ENCODE results near the gene GYS2. TPM values are rescaled to one million over a fixed set of nuclear protein-coding genes. Genes with fewer than 3 reads are reported as not detected.

Gene GYS2
- total RNA-seq, 1 donor from 2014 or later, result not detected

GRCh38 chr12:21583587-21583986, 21.1 kb downstream of the GYS2 start:
- H3K36me3 Mint-ChIP-seq, result no peaks in the 10 kb centered on the region
- no peak for DNase-seq (ENCODE audit: low spot score in 2 of 2, unreplicated experiment in 2 of 2)
- TF ChIP-seq CTCF (IDR thresholded peaks at IDR 0.05; ENCODE audit: unreplicated experiment), result no peak
- no peaks in the 10 kb centered on the region for H3K4me1 Mint-ChIP-seq
- no peak overlapping the region for H3K27ac Mint-ChIP-seq
- H3K9me3 Mint-ChIP-seq, result no peaks in the 10 kb centered on the region
- peaks cover 13% of the 10 kb centered on the region for H3K27me3 Mint-ChIP-seq (ENCODE audit: low read depth)
- no peak overlapping the region for H3K4me3 Mint-ChIP-seq

GRCh38 chr12:21580748-21581516, 23.7 kb downstream of the GYS2 start:
- no peaks in the 10 kb centered on the region for H3K36me3 Mint-ChIP-seq
- no peak for DNase-seq (ENCODE audit: low spot score in 2 of 2, unreplicated experiment in 2 of 2)
- H3K27ac Mint-ChIP-seq, result no peak overlapping the region
- no peak overlapping the region for H3K4me3 Mint-ChIP-seq
- no peaks in the 10 kb centered on the region for H3K9me3 Mint-ChIP-seq
- TF ChIP-seq CTCF (IDR thresholded peaks at IDR 0.05; ENCODE audit: unreplicated experiment), result no peak
- no peaks in the 10 kb centered on the region for H3K4me1 Mint-ChIP-seq
- H3K27me3 Mint-ChIP-seq (ENCODE audit: low read depth), result peaks cover 24% of the 10 kb centered on the region

- peaks cover 29% of the 10 kb centered on the region for H3K27me3 Mint-ChIP-seq (ENCODE audit: low read depth)
- no peaks in the 10 kb centered on the region for H3K9me3 Mint-ChIP-seq
- H3K4me1 Mint-ChIP-seq, result no peaks in the 10 kb centered on the region
- no peaks in the 10 kb centered on the region for H3K36me3 Mint-ChIP-seq
- no peak for DNase-seq (ENCODE audit: low spot score in 2 of 2, unreplicated experiment in 2 of 2)
- no peak for TF ChIP-seq CTCF (IDR thresholded peaks at IDR 0.05; ENCODE audit: unreplicated experiment)
- no peak overlapping the region for H3K4me3 Mint-ChIP-seq
- no peak overlapping the region for H3K27ac Mint-ChIP-seq
Observed at GRCh38 chr12:21577516-21577915, 27.1 kb downstream of the GYS2 start.

- peaks cover 23% of the 10 kb centered on the region for H3K27me3 Mint-ChIP-seq (ENCODE audit: low read depth)
- H3K36me3 Mint-ChIP-seq, result no peaks in the 10 kb centered on the region
- H3K4me3 Mint-ChIP-seq, result no peak overlapping the region
- no peak overlapping the region for H3K27ac Mint-ChIP-seq
- no peaks in the 10 kb centered on the region for H3K4me1 Mint-ChIP-seq
- DNase-seq (ENCODE audit: low spot score in 2 of 2, unreplicated experiment in 2 of 2), result no peak
- H3K9me3 Mint-ChIP-seq, result no peaks in the 10 kb centered on the region
- no peak for TF ChIP-seq CTCF (IDR thresholded peaks at IDR 0.05; ENCODE audit: unreplicated experiment)
Observed at GRCh38 chr12:21576431-21576830, 28.2 kb downstream of the GYS2 start.

- DNase-seq (ENCODE audit: low spot score in 2 of 2, unreplicated experiment in 2 of 2), result no peak
- no peaks in the 10 kb centered on the region for H3K9me3 Mint-ChIP-seq
- H3K4me3 Mint-ChIP-seq, result no peak overlapping the region
- peaks cover 17% of the 10 kb centered on the region for H3K27me3 Mint-ChIP-seq (ENCODE audit: low read depth)
- no peaks in the 10 kb centered on the region for H3K36me3 Mint-ChIP-seq
- no peak overlapping the region for H3K27ac Mint-ChIP-seq
- TF ChIP-seq CTCF (IDR thresholded peaks at IDR 0.05; ENCODE audit: unreplicated experiment), result no peak
- H3K4me1 Mint-ChIP-seq, result no peaks in the 10 kb centered on the region
Observed at GRCh38 chr12:21573733-21574358, 30.8 kb downstream of the GYS2 start.

All from mesothelial cell of epicardium (in vitro differentiated cells).